ENCODE data around the gene PVALB. TPM values are rescaled to one million over a fixed set of nuclear protein-coding genes. Genes with fewer than 3 reads are reported as not detected.

PVALB gene
- total RNA-seq, 1 donor from 2014 or later, result not detected

- DNase-seq (ENCODE audit: low read depth), result no peak
- TF ChIP-seq, protein P1, sequence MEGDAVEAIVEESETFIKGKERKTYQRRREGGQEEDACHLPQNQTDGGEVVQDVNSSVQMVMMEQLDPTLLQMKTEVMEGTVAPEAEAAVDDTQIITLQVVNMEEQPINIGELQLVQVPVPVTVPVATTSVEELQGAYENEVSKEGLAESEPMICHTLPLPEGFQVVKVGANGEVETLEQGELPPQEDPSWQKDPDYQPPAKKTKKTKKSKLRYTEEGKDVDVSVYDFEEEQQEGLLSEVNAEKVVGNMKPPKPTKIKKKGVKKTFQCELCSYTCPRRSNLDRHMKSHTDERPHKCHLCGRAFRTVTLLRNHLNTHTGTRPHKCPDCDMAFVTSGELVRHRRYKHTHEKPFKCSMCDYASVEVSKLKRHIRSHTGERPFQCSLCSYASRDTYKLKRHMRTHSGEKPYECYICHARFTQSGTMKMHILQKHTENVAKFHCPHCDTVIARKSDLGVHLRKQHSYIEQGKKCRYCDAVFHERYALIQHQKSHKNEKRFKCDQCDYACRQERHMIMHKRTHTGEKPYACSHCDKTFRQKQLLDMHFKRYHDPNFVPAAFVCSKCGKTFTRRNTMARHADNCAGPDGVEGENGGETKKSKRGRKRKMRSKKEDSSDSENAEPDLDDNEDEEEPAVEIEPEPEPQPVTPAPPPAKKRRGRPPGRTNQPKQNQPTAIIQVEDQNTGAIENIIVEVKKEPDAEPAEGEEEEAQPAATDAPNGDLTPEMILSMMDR (IDR thresholded peaks at IDR 0.05; ENCODE audit: insufficient read depth, low read length, poor library complexity, severe bottlenecking), result no peak
- no peaks in the 10 kb centered on the region for H3K36me3 ChIP-seq (ENCODE audit: control insufficient read depth, insufficient read depth, low read length)
- no peaks in the 10 kb centered on the region for H3K27me3 ChIP-seq (ENCODE audit: control insufficient read depth, insufficient read depth, low read length)
- no peak overlapping the region for H3K4me3 ChIP-seq (ENCODE audit: low read depth, low read length)
Measured at GRCh38 chr22:36831717-36832116, 14.9 kb upstream of the PVALB start.

GRCh38 chr22:36831206-36831605 lies 14.4 kb upstream of the PVALB start:
- Histone ChIP-seq H3K36me3 (ENCODE audit: control insufficient read depth, insufficient read depth, low read length) (no peaks in the 10 kb centered on the region), H3K4me3 (ENCODE audit: low read depth, low read length) (no peak overlapping the region), H3K27me3 (ENCODE audit: control insufficient read depth, insufficient read depth, low read length) (no peaks in the 10 kb centered on the region)
- DNase-seq (ENCODE audit: low read depth), result no peak
- TF ChIP-seq, protein P1 (IDR thresholded peaks at IDR 0.05; ENCODE audit: insufficient read depth, low read length, poor library complexity, severe bottlenecking), result no peak

GRCh38 chr22:36830601-36831000 lies 13.8 kb upstream of the PVALB start:
- DNase-seq (ENCODE audit: low read depth), result no peak
- no peaks in the 10 kb centered on the region for H3K27me3 ChIP-seq (ENCODE audit: control insufficient read depth, insufficient read depth, low read length)
- TF ChIP-seq, protein P1 (IDR thresholded peaks at IDR 0.05; ENCODE audit: insufficient read depth, low read length, poor library complexity, severe bottlenecking), result no peak

GRCh38 chr22:36829370-36830002 lies 12.7 kb upstream of the PVALB start:
- Histone ChIP-seq H3K36me3 (ENCODE audit: control insufficient read depth, insufficient read depth, low read length) (no peaks in the 10 kb centered on the region), H3K27me3 (ENCODE audit: control insufficient read depth, insufficient read depth, low read length) (peaks cover 2% of the 10 kb centered on the region), H3K4me3 (ENCODE audit: low read depth, low read length) (no peak overlapping the region)
- TF ChIP-seq, protein P1 (IDR thresholded peaks at IDR 0.05; ENCODE audit: insufficient read depth, low read length, poor library complexity, severe bottlenecking), result no peak
- DNase-seq (ENCODE audit: low read depth), result no peak

More at GRCh38 chr22:36830601-36831000, 13.8 kb upstream of the PVALB start:
- Histone ChIP-seq H3K4me3 (ENCODE audit: low read depth, low read length) (no peak overlapping the region), H3K36me3 (ENCODE audit: control insufficient read depth, insufficient read depth, low read length) (no peaks in the 10 kb centered on the region)

DNA sequence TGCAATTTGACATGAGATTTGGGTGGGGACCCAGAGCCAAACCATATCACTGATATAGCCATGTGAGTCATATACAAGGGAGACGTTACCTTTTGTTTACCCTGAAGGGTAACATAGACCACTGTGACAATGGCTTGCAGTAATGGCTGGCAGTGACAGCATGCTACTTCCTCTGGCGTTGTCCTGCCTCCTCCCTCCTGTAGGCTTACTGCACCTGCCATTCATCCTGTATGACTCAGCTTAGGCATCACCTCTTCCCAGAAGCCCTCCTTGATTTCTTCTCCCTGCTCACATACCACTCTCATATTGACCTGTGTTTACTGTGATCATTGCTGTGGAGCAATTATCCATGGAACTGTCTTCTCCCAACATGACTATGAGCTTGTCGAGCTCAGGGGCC lies 12.0 kb upstream of the PVALB start:
- TF ChIP-seq, protein P1 (IDR thresholded peaks at IDR 0.05; ENCODE audit: insufficient read depth, low read length, poor library complexity, severe bottlenecking), result no peak
- DNase-seq (ENCODE audit: low read depth), result no peak
- no peaks in the 10 kb centered on the region for H3K36me3 ChIP-seq (ENCODE audit: control insufficient read depth, insufficient read depth, low read length)
- H3K27me3 ChIP-seq (ENCODE audit: control insufficient read depth, insufficient read depth, low read length), result peaks cover 2% of the 10 kb centered on the region
- H3K4me3 ChIP-seq (ENCODE audit: low read depth, low read length), result no peak overlapping the region

DNA sequence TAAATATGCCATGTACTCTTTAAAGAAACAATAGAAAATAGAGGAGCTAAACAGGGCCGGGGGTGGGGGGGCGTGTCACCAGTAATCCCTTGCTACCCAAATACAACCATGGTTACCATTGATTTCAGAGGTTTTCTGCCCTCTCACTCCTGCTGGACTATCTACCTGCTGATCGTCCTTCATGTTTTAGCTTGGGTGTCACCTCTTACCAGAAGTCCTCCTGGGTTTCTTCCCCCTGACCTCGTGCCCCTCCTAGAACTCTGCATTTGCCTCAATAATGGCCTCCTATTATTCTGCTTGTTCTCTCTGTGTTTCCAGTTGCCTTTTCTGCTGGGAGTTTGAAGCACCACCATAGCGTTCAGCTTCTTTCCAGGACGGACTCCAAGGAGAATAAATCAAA lies 9.4 kb upstream of the PVALB start:
- TF ChIP-seq, protein P1 (IDR thresholded peaks at IDR 0.05; ENCODE audit: insufficient read depth, low read length, poor library complexity, severe bottlenecking), result no peak
- Histone ChIP-seq H3K4me3 (ENCODE audit: low read depth, low read length) (no peak overlapping the region), H3K36me3 (ENCODE audit: control insufficient read depth, insufficient read depth, low read length) (no peaks in the 10 kb centered on the region), H3K27me3 (ENCODE audit: control insufficient read depth, insufficient read depth, low read length) (peaks cover 4% of the 10 kb centered on the region)
- no peak for DNase-seq (ENCODE audit: low read depth)
